ENCODE measurements around the gene SYT2. TPM values are rescaled to one million over a fixed set of nuclear protein-coding genes. Genes with fewer than 3 reads are reported as not detected.
A peak's percentile ranks its signal among the peaks of the same experiment; 100 is the strongest.

SYT2 gene
- total RNA-seq, 1 donor from 2014 or later = 11.9 TPM

DNA sequence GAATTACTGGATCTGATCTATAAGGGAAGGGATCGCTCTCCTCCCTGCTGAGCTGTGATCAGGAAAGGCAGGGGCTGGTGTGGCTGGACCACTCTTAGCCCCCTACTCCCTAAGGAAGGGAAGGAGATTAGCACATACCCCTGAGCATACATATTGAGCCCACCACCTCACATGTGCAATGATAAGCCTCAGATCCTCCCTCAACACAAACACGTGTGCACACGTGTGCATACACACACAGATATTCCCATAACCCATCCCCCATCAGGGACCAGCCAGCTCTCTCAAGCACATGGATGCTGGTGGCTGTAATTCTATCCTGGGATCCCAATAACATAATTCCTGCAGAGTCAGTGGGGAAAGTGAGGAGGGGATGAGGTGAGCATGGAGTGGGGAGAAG, 21.2 kb downstream of the SYT2 start:
- Mint-ChIP-seq H3K36me3 (no peaks in the 10 kb centered on the region), H3K27ac (no peak overlapping the region), H3K4me3 (no peak overlapping the region), H3K27me3 (peaks cover 32% of the 10 kb centered on the region), H3K4me1 (ENCODE audit: unreplicated experiment) (peaks cover 8% of the 10 kb centered on the region), H3K9me3 (peaks cover 5% of the 10 kb centered on the region)
- no peak for DNase-seq (ENCODE audit: extremely low spot score, unreplicated experiment)
- TF ChIP-seq, protein P1, sequence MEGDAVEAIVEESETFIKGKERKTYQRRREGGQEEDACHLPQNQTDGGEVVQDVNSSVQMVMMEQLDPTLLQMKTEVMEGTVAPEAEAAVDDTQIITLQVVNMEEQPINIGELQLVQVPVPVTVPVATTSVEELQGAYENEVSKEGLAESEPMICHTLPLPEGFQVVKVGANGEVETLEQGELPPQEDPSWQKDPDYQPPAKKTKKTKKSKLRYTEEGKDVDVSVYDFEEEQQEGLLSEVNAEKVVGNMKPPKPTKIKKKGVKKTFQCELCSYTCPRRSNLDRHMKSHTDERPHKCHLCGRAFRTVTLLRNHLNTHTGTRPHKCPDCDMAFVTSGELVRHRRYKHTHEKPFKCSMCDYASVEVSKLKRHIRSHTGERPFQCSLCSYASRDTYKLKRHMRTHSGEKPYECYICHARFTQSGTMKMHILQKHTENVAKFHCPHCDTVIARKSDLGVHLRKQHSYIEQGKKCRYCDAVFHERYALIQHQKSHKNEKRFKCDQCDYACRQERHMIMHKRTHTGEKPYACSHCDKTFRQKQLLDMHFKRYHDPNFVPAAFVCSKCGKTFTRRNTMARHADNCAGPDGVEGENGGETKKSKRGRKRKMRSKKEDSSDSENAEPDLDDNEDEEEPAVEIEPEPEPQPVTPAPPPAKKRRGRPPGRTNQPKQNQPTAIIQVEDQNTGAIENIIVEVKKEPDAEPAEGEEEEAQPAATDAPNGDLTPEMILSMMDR (conservative IDR thresholded peaks at IDR 0.05) = no peak

DNA sequence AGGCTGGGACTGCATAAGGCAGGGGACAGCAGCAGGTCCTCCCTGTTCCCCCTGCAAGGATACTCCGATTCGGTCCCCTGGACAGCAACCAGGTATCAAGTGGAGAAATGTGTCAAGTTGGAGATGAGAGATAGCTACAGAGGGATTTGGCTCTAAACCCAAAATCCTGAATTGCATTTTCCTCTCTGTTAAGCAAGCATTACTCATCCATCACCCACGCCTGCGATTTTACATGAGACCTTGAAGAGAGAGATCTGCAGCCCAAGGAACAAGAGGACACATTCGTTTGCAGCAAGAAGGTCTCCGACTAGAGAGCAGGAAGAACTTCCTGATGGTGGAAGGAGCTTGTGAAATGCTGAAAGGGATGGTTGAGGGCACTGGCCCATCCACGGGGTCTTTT, 21.9 kb downstream of the SYT2 start:
- DNase-seq (ENCODE audit: extremely low spot score, unreplicated experiment) = no peak
- Mint-ChIP-seq H3K27ac (no peak overlapping the region), H3K4me1 (ENCODE audit: unreplicated experiment) (peaks cover 8% of the 10 kb centered on the region), H3K4me3 (no peak overlapping the region), H3K36me3 (no peaks in the 10 kb centered on the region), H3K9me3 (peaks cover 5% of the 10 kb centered on the region), H3K27me3 (peaks cover 34% of the 10 kb centered on the region)
- TF ChIP-seq, protein P1 (conservative IDR thresholded peaks at IDR 0.05) = no peak

DNA sequence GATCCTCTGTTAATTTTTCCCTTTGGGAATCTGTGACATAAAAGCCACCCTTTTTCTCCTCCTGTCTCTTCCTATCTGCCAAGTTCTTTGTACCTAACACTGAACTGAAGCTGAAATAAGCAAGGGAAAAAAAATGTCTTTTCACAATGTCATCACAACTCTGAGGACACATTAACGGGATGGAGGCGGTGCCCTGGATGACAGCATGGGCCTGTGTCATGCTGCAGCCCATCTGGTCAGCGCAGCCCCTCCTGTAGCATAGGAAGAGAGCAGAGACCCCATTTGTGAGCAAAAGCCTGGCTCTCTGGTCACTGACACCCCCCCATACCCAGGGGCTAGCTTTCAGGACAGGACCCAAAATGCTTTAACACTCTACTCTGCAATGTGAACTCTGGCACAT, 22.5 kb downstream of the SYT2 start:
- H3K9me3 Mint-ChIP-seq = no peaks in the 10 kb centered on the region
- H3K36me3 Mint-ChIP-seq = no peaks in the 10 kb centered on the region
- peaks cover 28% of the 10 kb centered on the region for H3K27me3 Mint-ChIP-seq
- TF ChIP-seq, protein P1 (conservative IDR thresholded peaks at IDR 0.05) = no peak
- peaks cover 4% of the 10 kb centered on the region for H3K4me1 Mint-ChIP-seq (ENCODE audit: unreplicated experiment)
- no peak overlapping the region for H3K4me3 Mint-ChIP-seq
- H3K27ac Mint-ChIP-seq = no peak overlapping the region
- DNase-seq (ENCODE audit: extremely low spot score, unreplicated experiment) = no peak

DNA sequence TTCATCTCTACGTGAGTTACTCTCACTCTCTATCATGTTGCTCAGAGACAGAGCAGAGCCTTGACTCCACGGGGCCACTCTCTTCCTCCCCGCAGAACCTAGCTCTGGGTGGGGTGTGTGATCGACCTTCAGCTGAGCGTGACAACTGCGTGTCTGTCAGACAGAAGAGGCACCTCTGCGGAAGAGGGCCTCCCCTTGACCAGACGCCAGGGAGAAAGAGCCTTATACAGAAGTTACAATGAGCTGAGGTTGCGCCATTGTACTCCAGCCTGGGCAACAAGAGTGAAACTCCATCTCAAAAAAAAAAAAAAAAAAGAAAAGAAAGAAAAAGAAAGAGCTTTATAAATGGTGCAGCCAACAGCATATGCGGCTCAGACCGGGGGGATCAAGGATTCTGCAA, 22.9 kb downstream of the SYT2 start:
- TF ChIP-seq, protein P1 (conservative IDR thresholded peaks at IDR 0.05) = no peak
- no peaks in the 10 kb centered on the region for H3K9me3 Mint-ChIP-seq
- peak overlapping the region; percentile 57 for H3K4me3 Mint-ChIP-seq
- DNase-seq (ENCODE audit: extremely low spot score, unreplicated experiment) = no peak
- H3K27me3 Mint-ChIP-seq = peaks cover 28% of the 10 kb centered on the region
- peak overlapping the region; percentile 8 for H3K27ac Mint-ChIP-seq
- H3K36me3 Mint-ChIP-seq = no peaks in the 10 kb centered on the region
- H3K4me1 Mint-ChIP-seq (ENCODE audit: unreplicated experiment) = peaks cover 4% of the 10 kb centered on the region

DNA sequence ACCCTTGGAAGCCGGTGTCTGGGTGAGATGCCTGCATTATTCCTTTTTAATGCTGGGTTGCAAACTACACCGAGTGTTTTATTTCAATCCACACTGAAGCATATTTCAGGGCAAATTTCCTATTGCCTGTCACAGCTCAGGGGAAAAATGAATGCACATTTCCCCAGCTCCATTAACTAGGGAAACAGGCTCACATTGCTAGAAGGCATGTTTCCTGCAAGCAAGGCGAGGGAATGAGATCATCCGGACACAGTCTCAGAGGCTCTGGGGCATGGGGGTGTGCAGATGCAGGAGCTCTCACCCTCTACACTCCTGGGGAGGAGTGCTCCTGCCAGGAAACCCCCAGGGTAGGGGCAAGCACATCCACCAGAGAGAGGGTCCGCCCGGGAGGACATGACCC, 24.6 kb downstream of the SYT2 start:
- no peaks in the 10 kb centered on the region for H3K36me3 Mint-ChIP-seq
- peaks cover 24% of the 10 kb centered on the region for H3K27me3 Mint-ChIP-seq
- no peak overlapping the region for H3K27ac Mint-ChIP-seq
- DNase-seq (ENCODE audit: extremely low spot score, unreplicated experiment) = no peak
- H3K9me3 Mint-ChIP-seq = no peaks in the 10 kb centered on the region
- no peak overlapping the region for H3K4me3 Mint-ChIP-seq
- H3K4me1 Mint-ChIP-seq (ENCODE audit: unreplicated experiment) = peaks cover 4% of the 10 kb centered on the region
- TF ChIP-seq, protein P1 (conservative IDR thresholded peaks at IDR 0.05) = no peak

DNA sequence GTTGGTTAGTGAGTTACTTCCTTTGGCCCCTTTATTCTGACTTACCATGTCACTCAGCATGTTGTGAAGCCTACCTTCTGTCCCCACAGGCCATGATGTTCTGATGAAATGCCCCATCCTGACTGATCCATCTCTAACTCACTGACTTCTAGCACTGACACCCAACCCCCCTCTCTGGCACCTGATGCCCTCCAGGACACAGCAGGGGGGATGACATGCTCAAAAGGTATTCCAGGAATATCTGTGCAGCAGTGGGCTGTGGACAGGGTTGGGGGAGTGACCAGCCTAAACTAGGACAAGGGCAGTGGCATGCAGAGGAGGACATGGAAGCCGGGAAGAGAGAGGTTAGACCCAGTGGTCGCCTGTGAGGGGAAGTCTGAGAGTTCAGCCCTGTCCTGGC, 25.5 kb downstream of the SYT2 start:
- TF ChIP-seq, protein P1 (conservative IDR thresholded peaks at IDR 0.05) = no peak
- H3K36me3 Mint-ChIP-seq = no peaks in the 10 kb centered on the region
- H3K27ac Mint-ChIP-seq = no peak overlapping the region
- no peak overlapping the region for H3K4me3 Mint-ChIP-seq
- H3K4me1 Mint-ChIP-seq (ENCODE audit: unreplicated experiment) = peaks cover 4% of the 10 kb centered on the region
- H3K27me3 Mint-ChIP-seq = peaks cover 15% of the 10 kb centered on the region
- H3K9me3 Mint-ChIP-seq = no peaks in the 10 kb centered on the region
- no peak for DNase-seq (ENCODE audit: extremely low spot score, unreplicated experiment)
